ENCODE results near the gene DBI.
"Not testable (repeated sequence)": the region's sequence is repeated elsewhere in the genome, so short reads cannot be mapped to it uniquely, and the experiment has no call there.

Gene DBI

DNA sequence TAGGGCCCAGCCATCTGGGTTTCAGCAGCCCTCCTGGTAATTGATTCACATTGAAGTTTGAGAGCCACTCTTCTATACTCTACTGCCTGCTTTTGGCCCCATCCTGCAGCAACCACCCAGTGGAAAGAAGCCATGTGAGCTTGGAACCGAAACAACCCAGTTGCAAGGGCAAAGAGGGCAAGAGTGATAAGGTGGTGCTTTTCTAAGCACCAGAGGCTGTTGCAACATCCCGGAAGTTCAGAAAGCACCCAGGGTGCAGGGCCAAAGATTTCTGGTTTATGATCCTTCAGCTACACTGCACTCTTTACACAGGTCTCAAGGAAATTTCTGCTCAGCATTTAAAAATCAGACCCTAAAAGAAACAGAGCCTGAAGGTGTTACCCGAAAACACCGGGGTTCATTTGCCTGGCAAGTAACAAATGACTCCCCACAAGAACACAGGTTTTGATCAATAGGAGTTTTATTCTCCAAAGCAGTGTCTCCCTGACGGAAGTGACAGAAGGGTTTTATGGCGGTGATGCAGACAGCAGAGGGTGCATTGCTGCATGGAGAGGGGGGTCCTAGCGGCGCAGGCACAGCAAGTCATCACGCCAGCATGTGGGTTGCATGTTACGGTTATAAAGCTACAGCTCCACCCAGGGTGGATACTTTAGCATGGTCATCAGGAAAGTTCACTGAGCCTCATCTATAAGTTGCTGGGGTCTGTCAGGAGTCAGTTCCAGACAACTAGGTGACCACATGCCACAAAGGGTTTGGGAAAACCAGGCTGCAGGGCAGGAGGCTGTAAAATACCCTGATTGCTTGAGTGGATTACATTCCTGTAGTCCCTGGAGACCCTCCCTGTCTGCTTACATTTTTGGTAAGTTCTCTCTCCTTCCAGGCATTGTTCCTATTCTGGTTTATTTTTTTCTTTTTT lies 36.1 kb downstream of the DBI start:
- DNase-seq = no peak

- DNase-seq = not testable (repeated sequence)
Measured at GRCh38 chr2:119403618-119404017, 36.8 kb downstream of the DBI start.

GRCh38 chr2:119405151-119405550 lies 38.4 kb downstream of the DBI start:
- DNase-seq = no peak

DNA sequence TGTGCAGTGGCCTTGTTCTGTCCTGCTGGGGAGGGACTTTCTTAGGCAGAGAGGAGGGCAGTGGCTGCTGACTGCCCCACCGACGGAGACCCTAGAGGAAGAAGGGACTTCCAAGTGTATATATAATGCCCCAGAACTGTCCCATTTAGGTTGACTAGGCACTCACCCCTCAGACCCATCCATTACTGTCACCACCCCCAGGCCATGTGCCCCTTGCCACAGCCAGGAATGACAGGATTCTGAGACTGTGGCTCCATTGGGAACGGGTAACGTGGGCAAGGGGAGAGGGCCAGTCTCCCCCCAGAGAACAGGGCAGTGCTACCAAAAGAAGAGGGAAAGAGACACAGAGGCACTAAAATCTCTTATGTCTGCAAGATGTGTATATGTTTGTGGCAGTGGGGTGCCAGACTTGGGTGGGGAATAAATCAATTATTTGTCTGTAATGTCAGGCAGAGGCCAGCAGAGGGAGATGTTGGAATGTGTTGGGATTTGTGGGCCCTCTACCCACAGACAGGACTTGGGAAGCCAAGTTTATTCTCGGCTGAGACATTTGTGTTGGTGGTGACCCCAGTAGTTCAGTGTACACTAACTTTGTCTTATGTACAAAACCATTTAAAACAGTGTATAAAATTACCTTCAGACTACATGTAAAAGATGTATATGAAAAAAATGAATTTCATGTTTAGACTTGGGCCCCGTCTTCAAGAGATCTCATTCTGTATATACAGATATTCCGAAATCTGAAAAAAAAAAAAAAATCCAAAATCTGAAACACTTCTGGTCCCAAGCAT lies 40.8 kb downstream of the DBI start:
- DNase-seq = peak in 3 of 6 experiments; percentile 12 to 27 (median 20)

DNA sequence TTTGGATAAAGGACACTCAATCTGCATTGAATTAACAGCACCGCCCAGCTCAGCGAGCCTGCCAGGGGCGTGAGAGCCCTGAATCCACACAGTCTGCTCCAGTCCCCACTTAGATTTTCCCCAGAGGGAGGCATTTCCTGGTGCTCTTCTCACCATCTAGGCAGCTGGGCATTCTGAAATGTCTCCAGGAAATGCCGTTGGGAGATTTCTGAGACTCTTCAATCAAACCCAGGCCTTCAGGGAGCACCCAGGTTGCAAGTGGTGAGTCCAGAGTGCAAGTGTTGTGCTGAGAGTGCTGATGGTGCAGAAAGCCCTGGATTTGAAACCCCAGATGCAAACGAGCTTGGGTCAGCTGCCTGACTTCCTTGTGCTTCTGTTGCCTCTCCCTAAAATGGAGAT lies 41.4 kb downstream of the DBI start:
- DNase-seq = no peak

- DNase-seq = no peak
Measured at GRCh38 chr2:119409506-119409905, 42.7 kb downstream of the DBI start.

DNA sequence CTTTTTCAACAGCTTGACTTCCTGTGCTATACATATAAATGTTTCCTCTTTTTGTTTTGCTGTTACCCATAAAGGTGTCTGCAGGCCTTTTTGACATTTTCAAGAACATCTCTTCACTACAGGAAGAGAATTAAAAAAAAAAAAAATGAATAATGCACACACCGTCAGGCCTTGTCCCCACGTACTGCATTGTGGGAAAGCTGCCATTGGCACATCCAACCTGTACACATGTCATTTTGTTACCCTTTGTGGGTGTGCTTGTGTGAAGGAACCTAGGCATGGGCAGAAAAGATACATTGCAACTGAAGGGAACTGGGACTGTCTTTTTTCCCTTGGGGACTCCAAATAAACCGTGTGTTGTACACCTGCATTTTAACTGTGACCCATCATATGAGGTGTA lies 48.1 kb downstream of the DBI start:
- DNase-seq = peak in 1 of 6 experiments; percentile 2

DNA sequence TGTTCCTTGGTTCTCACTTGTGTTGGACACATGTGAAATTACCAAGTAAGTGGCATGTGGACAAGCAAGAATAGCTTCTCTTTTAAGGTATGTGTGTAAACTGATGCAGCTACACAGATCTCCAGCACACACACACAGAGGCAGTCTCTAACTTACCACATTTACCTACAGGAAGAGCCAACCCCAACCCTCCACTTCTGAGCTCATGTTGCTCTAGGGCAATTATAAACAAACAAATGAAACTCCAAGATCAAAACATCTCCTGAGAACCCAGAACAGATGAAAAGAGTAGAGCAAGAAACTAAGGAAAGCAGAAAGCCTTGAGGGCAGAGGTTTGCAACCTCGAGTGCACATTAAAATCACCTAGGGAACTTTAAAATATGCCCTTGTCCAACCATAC lies 48.9 kb downstream of the DBI start:
- DNase-seq = no peak

DNA sequence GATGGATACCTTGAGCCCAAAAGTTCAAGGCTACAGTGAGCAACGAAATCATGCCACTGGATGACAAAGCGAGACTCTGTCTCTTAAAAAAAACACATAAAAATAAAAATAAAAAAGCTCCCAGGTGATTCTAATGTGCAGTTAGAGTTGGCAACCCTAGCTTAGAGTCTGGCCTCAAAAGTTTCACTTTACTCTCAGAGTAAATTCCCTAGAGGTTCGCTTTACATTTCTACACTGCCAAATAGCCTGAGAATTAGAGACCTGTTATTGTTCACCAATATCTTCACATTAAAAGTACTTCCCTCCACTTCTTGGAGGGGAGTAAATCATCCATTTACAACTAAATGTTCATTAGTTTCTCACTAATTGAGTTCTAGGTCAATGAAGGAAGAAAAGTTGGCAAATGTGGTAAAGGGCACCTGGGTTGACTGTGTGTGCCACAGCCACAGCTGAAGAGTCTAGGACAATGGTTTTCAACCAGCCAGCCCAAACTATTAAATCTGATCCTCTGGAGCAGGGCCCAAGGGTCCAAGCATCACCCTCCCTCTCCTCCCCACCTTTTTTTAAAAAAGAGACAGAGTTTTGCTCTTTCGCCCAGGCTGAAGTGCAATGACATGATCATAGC lies 49.6 kb downstream of the DBI start:
- no peak for DNase-seq

DNA sequence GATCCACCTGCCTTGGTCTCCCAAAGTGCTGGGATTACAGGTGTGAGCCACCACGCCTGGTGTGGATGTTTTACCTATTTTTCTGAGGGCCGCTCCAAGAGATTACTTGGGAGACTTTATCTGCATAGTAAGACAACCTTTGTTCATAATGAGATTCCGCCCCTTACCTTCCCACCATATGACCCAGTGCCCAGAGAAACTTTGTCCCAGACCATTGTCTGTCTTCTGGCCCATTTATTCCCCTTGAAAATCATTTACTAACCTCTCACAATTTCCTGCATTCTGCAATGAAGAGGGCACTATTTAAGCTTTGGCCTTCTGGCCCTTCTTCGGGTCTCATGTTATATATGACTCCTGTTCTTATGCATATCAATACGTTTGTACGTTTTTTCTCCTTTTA lies 51.1 kb downstream of the DBI start:
- no peak for DNase-seq

DNA sequence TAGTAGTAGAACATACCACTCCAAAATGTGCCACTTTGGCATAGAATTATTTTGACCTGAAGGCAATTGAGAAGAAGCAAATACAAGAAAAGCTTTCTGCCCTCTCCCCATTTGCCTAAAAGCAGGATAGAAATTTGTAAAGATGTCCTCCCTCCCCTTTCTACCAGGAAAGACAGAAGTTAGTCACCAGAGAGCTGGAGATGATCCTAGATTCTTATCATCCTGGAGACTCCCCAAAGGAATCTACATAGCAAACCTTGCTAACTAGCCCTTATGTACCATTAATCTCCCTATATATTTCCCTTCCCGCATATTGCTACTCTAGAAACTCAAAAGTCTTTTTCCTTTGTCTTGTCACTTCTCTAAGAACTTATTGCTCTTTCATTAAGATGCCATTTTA lies 52.3 kb downstream of the DBI start:
- no peak for DNase-seq

GRCh38 chr2:119419803-119420508 lies 53.2 kb downstream of the DBI start:
- DNase-seq = no peak

GRCh38 chr2:119421304-119421703 lies 54.5 kb downstream of the DBI start:
- DNase-seq = no peak

DNA sequence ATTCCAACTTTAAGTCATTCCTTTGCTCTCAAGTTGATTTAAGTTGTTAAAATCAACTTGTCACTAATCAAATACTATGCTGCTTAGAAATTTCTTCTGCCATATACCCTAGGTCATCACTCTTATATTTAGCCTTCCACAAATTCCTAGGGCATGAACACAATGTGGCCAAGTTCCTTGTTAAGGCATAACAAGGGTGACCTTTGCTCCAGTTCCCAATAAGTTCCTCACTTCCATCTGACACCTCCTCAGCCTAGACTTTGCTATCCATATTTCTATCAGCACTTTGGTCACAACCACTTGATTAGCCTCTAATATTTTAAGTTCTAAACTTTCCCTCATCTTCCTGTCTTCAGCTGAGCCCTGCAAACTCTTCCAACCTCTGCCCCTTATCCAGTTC lies 55.0 kb downstream of the DBI start:
- no peak for DNase-seq
